Activated gamma-delta T cell treated with anti-CD3 and anti-CD28 coated beads, Interleukin-2, amount 50 U/mL, for 16 hours (primary cell): ENCODE measurements around the gene LPCAT3.

Experiments
- DNase-seq: peaks from one replicate; pipeline ENCODE4 v3.0.0-alpha.2; 2020; ENCODE audit warnings: low read depth

LPCAT3 gene

DNA sequence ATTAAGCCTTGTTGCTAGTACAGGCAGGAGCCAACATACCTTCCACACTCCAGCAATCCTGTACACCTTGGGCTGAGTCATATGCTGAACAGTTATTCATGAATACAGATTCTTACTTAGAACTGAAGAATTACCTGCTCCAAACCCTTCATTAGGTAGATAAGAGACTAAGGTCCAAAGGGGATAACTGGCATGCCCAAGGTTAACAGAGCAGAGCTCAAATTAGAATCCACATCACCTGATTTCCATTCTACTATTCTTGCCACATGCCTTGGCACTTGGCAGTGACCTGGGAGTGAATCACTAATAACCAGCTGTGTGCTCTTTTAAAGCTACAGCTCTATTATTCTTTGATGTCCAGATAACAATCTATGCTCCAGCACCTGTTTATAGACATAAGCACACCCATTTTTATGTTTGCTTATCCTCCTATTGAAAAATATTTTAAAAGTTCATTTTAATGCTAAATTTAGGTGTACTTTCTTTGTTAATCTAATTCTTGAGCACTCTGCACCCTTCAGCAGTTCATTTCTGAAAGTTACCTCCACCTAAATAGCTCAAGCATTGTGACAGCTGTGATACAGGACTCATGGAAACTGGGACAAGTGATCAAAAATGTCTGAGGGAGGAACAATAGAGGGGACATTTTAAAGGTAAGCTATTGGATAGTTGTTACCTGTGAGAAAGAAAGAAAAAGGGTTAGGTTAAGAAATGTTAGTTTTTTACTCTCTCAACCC, 19.4 kb downstream of the LPCAT3 start:
- DNase-seq, result no peak

GRCh38 chr12:6996040-6996441, 22.2 kb downstream of the LPCAT3 start:
- DNase-seq, result no peak

GRCh38 chr12:6987956-6988553, 30.2 kb downstream of the LPCAT3 start:
- no peak for DNase-seq

GRCh38 chr12:6982532-6982931, 35.7 kb downstream of the LPCAT3 start:
- no peak for DNase-seq

DNA sequence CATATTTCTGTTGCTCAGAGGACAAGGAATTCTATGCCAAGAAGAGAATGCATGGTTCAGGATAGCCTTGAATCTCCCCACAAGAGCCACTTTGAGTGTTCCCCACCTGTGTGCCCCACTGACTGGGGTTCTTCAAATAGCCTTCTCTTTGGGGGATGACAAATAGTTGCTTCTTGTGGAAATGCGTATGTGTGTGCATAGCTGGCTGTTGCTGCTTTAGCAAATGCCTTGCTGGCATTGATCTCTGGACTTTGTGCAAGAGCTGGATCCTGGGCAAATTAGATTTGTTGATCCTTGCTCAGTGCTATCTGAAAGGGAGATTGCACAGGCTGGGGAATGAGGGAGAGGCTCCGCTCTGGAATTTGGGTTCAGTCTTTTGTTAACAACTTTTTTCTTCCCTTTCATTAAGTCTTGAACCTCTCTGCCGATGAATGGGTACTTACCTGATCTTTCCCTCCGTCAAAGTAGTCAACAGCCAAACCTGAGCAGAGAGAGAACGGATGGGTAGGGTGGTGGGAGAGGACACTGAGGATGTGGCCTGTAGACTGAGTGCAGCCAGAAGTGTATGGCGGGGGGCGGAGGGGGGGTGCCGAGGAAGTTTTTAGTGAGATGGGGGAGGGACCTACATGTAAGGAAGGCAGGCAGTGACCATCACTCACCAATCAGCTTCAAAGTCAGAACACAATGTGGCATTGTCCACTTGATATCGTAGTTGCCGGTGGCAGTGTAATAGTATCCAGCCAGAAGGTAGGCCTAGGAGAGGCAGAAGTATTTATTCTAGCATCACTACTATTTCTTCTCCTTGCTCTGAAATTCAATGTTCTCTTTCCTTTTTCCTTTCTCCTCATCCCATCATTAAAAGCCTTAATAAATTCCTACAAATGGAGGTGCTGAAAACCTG, 36.9 kb downstream of the LPCAT3 start:
- no peak for DNase-seq

DNA sequence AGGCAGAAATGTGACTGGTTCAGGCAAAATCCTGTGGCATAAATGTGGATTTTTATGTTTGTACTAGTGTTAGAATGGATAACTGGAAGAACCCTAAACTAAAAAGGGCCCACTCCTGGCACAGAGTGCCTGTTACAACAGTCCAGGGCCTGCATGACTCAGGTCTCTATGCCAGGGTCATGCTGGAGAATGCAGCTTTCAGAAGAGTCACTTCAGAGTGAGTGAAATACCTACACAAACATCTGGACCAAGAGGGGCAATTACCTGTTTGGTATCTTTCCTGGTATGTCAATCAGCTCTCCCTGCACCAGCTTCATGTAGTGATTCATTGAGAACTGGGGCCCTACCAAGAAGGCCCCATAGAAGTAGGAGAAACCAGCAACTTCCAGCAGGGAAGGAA, 37.5 kb downstream of the LPCAT3 start:
- no peak for DNase-seq

DNA sequence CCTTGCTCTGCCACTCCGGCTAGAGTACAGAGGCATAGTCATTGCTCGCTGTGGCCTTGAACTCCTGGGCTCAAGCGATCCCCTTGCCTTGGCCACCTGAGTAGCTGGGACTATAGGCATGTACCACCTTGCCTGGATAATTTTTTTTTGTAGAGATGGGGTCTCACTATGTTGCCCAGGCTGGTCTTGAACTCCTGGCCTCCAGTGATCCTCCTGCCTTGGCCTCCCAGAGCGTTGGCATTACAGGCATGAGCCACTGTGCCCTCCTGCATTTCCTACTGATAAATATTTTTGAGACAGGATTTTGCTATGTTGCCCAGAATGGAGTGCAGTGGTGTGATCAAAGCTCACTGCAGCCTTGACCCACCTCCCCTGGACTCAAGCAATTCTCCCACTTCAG, 38.2 kb downstream of the LPCAT3 start:
- no peak for DNase-seq

DNA sequence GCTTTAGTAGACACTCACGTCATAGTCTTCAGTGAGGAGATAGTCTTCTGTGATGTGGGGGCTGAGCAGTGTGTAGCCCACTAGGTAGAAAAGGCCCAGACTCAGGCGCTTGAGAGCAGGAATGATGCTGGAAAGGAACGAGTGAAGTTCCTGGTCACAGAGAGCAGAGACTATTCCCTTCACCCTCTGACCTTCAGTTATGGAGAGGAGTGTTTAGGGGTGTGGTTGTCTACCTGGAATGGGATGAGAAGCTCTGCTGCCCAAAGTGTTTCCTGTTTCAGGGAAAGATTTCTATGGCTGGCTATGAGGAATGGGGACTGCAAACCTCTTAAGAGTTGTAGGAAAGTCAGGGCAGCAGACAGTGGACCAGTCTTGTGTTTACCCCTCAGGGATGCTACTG, 38.8 kb downstream of the LPCAT3 start:
- DNase-seq, result no peak

GRCh38 chr12:6979021-6979420, 39.3 kb downstream of the LPCAT3 start:
- no peak for DNase-seq

- DNase-seq, result no peak
Observed at GRCh38 chr12:6978611-6979011, 39.7 kb downstream of the LPCAT3 start.

- DNase-seq, result no peak
Observed at GRCh38 chr12:6978188-6978587, 40.1 kb downstream of the LPCAT3 start.

GRCh38 chr12:6977653-6978052, 40.6 kb downstream of the LPCAT3 start:
- DNase-seq, result no peak

- no peak for DNase-seq
Observed at GRCh38 chr12:6975297-6976032, 42.8 kb downstream of the LPCAT3 start.

- DNase-seq, result no peak
Observed at GRCh38 chr12:6974180-6974579, 44.1 kb downstream of the LPCAT3 start.

GRCh38 chr12:6970096-6970527, 48.2 kb downstream of the LPCAT3 start:
- no peak for DNase-seq

DNA sequence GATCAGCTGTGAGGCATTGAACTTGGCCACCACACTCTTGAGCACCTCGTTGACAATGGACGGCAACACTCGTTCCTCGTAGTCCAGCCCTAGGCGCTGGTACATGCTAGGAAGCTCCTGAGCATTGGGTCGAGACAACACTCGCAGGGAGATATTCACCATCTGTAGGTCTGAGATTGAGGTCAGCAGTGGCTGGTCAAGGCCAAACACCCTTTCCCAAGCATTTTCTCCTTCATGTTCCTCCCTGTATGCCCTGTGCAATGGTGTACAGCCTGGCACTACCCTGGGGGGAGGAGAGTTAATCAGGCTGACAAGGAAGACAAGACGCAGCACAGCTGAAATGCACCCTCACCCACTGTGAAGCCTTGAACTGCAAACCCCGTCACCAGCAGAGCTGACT, 49.9 kb downstream of the LPCAT3 start:
- DNase-seq, result no peak

- no peak for DNase-seq
Observed at GRCh38 chr12:6967651-6968100, 50.6 kb downstream of the LPCAT3 start.

DNA sequence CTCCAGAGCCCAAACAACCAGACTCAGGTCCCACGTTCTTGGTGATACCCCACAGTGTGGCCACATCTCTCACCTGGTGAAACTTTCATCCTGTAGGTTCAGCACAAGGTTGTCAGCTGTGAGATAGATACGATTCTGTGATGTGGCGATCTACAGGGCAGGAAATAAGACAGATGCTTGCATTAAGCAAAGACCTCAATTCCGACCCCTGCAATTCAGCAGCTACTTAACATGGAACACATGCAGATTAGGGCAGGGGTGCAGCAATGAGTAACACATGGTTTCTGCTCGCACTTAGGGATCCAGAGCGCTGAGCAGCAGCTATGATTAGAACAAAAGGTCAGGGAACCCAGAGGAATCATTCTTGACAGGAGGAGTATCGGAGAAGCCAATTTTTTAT, 51.9 kb downstream of the LPCAT3 start:
- DNase-seq, result no peak

- DNase-seq, result no peak
Observed at GRCh38 chr12:6965714-6966113, 52.6 kb downstream of the LPCAT3 start.

GRCh38 chr12:6965026-6965661, 53.1 kb downstream of the LPCAT3 start:
- peak; percentile 81 for DNase-seq

- no peak for DNase-seq
Observed at GRCh38 chr12:6964605-6965025, 53.7 kb downstream of the LPCAT3 start.
